Neural progenitor cell (in vitro differentiated cells): ENCODE measurements around the gene GRK3.
"Not testable (repeated sequence)": the region's sequence is repeated elsewhere in the genome, so short reads cannot be mapped to it uniquely, and the experiment has no call there.

ENCODE experiments used
- CTCF ChIP-seq: fragments of 200-600 bp; sonication (generic); IDR thresholded peaks from 2 replicates; pipeline ENCODE4 v1.5.1; 2017; ENCODE audit warnings: antibody characterized with exemption, mild to moderate bottlenecking
- EZH2 ChIP-seq: fragments of 200-600 bp; sonication (generic); IDR thresholded peaks from 2 replicates; pipeline ENCODE4 v1.6.1; 2017; ENCODE audit warnings: antibody characterized with exemption, mild to moderate bottlenecking, moderate library complexity
- EZH2phosphoT487 ChIP-seq: fragments of 200-600 bp; sonication (generic); IDR thresholded peaks from 2 replicates; pipeline ENCODE4 v1.6.1; 2017; ENCODE audit warnings: antibody characterized with exemption

DNA sequence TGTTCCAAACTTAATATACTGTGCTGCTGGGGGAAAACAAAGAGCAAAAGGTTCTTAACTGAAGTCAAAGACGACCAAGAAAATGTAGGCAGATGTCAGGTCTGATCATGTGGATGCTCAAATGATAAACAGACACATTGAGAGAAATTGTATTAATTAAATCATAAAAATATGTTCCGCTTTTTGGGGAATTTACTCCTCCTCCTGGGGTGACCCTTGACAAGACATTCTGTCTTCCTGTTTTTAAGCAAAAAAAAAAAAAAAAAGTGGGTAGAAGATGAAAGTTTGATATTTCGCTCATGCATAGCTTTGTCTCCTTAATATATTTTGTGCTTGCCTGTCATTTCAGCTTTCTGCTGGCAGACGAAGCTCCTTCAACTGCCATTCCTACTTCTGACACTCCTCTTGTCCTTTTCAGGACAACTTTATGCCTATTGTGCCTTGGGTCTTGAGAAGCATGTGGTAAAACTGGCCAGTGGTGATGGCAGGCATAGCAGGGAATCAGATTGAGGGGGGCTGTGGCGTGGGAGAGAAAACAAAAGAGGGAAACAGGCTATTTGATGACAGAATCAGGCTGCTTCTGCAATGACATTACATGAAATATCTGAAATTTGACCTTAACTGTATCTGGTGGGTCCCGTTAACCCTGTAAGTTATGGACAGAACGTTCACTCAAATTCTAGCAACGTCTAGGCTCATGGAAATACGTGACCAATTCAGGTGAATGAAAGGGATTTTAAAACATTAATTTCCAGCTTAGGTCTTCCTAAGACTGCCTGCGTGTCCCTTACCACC is 1.3 kb upstream of the GRK3 start:
- not testable (repeated sequence) for TF ChIP-seq EZH2, CTCF, EZH2phosphoT487
